ENCODE data around the gene OR4D11. TPM values are rescaled to one million over a fixed set of nuclear protein-coding genes. Genes with fewer than 3 reads are reported as not detected.

The OR4D11 gene
- total RNA-seq, 1 donor from 2014 or later, result not detected

DNA sequence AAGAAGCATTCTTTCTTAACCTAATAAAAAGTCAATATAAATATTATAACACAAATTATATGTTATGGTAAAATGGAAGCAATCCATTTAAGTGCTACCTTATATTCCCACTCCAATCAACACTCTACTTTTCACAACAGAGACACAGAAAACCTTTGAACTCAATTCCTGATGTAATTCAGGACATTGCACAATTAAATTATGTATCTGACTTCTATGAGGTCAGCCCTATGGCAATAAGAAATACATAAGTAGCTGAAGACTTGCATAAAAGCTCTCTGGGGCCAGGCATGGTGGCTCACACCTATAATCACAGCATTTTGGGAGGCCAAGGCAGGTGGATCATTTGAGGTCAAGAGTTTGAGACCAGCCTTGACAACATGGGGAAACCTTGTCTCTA lies 23.5 kb upstream of the OR4D11 start:
- H3K4me3 Mint-ChIP-seq (ENCODE audit: unreplicated experiment), result no peak overlapping the region
- TF ChIP-seq EZH2 (IDR thresholded peaks at IDR 0.05; ENCODE audit: insufficient read depth, low read length), result no peak
- TF ChIP-seq, protein P1, sequence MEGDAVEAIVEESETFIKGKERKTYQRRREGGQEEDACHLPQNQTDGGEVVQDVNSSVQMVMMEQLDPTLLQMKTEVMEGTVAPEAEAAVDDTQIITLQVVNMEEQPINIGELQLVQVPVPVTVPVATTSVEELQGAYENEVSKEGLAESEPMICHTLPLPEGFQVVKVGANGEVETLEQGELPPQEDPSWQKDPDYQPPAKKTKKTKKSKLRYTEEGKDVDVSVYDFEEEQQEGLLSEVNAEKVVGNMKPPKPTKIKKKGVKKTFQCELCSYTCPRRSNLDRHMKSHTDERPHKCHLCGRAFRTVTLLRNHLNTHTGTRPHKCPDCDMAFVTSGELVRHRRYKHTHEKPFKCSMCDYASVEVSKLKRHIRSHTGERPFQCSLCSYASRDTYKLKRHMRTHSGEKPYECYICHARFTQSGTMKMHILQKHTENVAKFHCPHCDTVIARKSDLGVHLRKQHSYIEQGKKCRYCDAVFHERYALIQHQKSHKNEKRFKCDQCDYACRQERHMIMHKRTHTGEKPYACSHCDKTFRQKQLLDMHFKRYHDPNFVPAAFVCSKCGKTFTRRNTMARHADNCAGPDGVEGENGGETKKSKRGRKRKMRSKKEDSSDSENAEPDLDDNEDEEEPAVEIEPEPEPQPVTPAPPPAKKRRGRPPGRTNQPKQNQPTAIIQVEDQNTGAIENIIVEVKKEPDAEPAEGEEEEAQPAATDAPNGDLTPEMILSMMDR (IDR thresholded peaks at IDR 0.05; ENCODE audit: insufficient read depth, low read depth, low read length), result no peak
- DNase-seq (ENCODE audit: low read depth) (no peak), FAIRE-seq (no peak)
- Histone ChIP-seq H3K4me3 (ENCODE audit: insufficient read depth, low read depth, low read length) (no peak overlapping the region), H3K9me3 (ENCODE audit: insufficient read depth, low read depth, low read length) (no peaks in the 10 kb centered on the region), H2AFZ (ENCODE audit: low read depth, low read length) (no peak overlapping the region), H4K20me1 (ENCODE audit: insufficient read depth, low read length) (no peaks in the 10 kb centered on the region), H3K79me2 (ENCODE audit: insufficient read depth, low read length) (no peaks in the 10 kb centered on the region), H3K4me2 (ENCODE audit: low read length) (no peak overlapping the region), H3K27ac (ENCODE audit: low read depth, low read length) (no peak overlapping the region), H3K4me1 (ENCODE audit: insufficient read depth, low read length) (no peaks in the 10 kb centered on the region), H3K36me3 (ENCODE audit: insufficient read depth, low read length) (no peaks in the 10 kb centered on the region), H3K9ac (ENCODE audit: low read length) (no peak overlapping the region), H3K27me3 (ENCODE audit: insufficient read depth, low read length) (no peaks in the 10 kb centered on the region)
- H3K27ac Mint-ChIP-seq (ENCODE audit: unreplicated experiment), result no peak overlapping the region
- no peaks in the 10 kb centered on the region for H3K4me1 Mint-ChIP-seq (ENCODE audit: low read depth, unreplicated experiment)
- H3K27me3 Mint-ChIP-seq (ENCODE audit: low read depth, unreplicated experiment), result peaks cover 3% of the 10 kb centered on the region
- H3K36me3 Mint-ChIP-seq (ENCODE audit: low read depth, unreplicated experiment), result no peaks in the 10 kb centered on the region
- H3K9me3 Mint-ChIP-seq (ENCODE audit: unreplicated experiment), result no peaks in the 10 kb centered on the region

DNA sequence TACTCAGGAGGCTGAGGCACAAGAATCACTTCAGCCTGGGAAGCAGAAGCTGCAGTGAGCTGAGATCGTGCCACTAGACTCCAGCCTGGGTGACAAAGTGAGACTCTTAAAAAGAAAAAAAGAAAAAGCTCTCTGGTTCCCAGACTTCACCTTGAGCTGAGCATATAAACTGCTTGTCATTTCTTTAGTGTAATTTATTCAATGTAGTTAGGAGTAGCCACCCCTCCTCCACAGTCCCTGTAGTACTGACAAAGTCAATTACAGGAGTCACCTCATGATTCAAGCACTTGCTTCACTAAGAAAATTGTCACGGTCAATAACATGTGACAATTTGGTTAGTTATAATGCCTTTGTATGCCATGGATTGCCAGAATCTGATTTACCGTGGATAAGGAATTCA lies 23.0 kb upstream of the OR4D11 start:
- Histone ChIP-seq H3K27ac (ENCODE audit: low read depth, low read length) (no peak overlapping the region), H3K4me1 (ENCODE audit: insufficient read depth, low read length) (no peaks in the 10 kb centered on the region), H3K4me3 (ENCODE audit: insufficient read depth, low read depth, low read length) (no peak overlapping the region), H3K27me3 (ENCODE audit: insufficient read depth, low read length) (no peaks in the 10 kb centered on the region), H3K9me3 (ENCODE audit: insufficient read depth, low read depth, low read length) (no peaks in the 10 kb centered on the region), H3K9ac (ENCODE audit: low read length) (no peak overlapping the region), H2AFZ (ENCODE audit: low read depth, low read length) (no peak overlapping the region), H3K36me3 (ENCODE audit: insufficient read depth, low read length) (no peaks in the 10 kb centered on the region), H3K4me2 (ENCODE audit: low read length) (no peak overlapping the region), H3K79me2 (ENCODE audit: insufficient read depth, low read length) (no peaks in the 10 kb centered on the region), H4K20me1 (ENCODE audit: insufficient read depth, low read length) (no peaks in the 10 kb centered on the region)
- H3K27me3 Mint-ChIP-seq (ENCODE audit: low read depth, unreplicated experiment), result peaks cover 3% of the 10 kb centered on the region
- no peaks in the 10 kb centered on the region for H3K4me1 Mint-ChIP-seq (ENCODE audit: low read depth, unreplicated experiment)
- DNase-seq (ENCODE audit: low read depth), result no peak
- no peaks in the 10 kb centered on the region for H3K36me3 Mint-ChIP-seq (ENCODE audit: low read depth, unreplicated experiment)
- no peak overlapping the region for H3K4me3 Mint-ChIP-seq (ENCODE audit: unreplicated experiment)
- no peak overlapping the region for H3K27ac Mint-ChIP-seq (ENCODE audit: unreplicated experiment)
- no peak for FAIRE-seq
- TF ChIP-seq, protein P1 (IDR thresholded peaks at IDR 0.05; ENCODE audit: insufficient read depth, low read depth, low read length), result no peak
- H3K9me3 Mint-ChIP-seq (ENCODE audit: unreplicated experiment), result no peaks in the 10 kb centered on the region

DNA sequence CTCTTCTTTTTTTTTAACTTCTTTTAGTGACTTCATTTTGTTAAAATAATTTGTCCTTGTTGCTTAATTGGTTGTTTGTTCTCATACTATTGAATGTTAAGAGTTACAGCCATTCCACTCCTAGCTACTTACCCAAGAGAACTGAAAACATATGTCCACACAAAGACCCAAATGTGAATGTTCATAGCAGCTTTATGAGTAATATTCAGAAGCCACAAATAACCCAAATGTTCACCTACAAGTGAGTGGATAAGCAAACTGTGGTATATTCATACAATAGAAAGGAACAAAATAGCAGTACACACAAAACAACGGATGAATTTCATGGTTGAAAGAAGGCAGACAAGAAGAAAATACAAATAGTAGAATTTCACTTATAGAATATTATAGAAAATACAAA lies 1.4 kb upstream of the OR4D11 start:
- no peak for DNase-seq (ENCODE audit: low read depth)

More for the DNA sequence above, 1.4 kb upstream of the OR4D11 start:
- Histone ChIP-seq H2AFZ (ENCODE audit: low read depth, low read length) (no peak overlapping the region), H3K4me2 (ENCODE audit: low read length) (no peak overlapping the region), H3K36me3 (ENCODE audit: insufficient read depth, low read length) (no peaks in the 10 kb centered on the region), H3K27ac (ENCODE audit: low read depth, low read length) (no peak overlapping the region), H3K9me3 (ENCODE audit: insufficient read depth, low read depth, low read length) (no peaks in the 10 kb centered on the region), H3K4me3 (ENCODE audit: insufficient read depth, low read depth, low read length) (no peak overlapping the region), H3K4me1 (ENCODE audit: insufficient read depth, low read length) (no peaks in the 10 kb centered on the region), H4K20me1 (ENCODE audit: insufficient read depth, low read length) (no peaks in the 10 kb centered on the region), H3K79me2 (ENCODE audit: insufficient read depth, low read length) (no peaks in the 10 kb centered on the region), H3K27me3 (ENCODE audit: insufficient read depth, low read length) (no peaks in the 10 kb centered on the region), H3K9ac (ENCODE audit: low read length) (no peak overlapping the region)
- TF ChIP-seq EZH2 (IDR thresholded peaks at IDR 0.05; ENCODE audit: insufficient read depth, low read length), result no peak
- TF ChIP-seq, protein P1 (IDR thresholded peaks at IDR 0.05; ENCODE audit: insufficient read depth, low read depth, low read length), result no peak
- Mint-ChIP-seq H3K4me3 (ENCODE audit: unreplicated experiment) (no peak overlapping the region), H3K9me3 (ENCODE audit: unreplicated experiment) (no peaks in the 10 kb centered on the region), H3K4me1 (ENCODE audit: low read depth, unreplicated experiment) (no peaks in the 10 kb centered on the region), H3K36me3 (ENCODE audit: low read depth, unreplicated experiment) (no peaks in the 10 kb centered on the region), H3K27me3 (ENCODE audit: low read depth, unreplicated experiment) (no peaks in the 10 kb centered on the region), H3K27ac (ENCODE audit: unreplicated experiment) (no peak overlapping the region)
- no peak for FAIRE-seq
